HUES64 (cell line): ENCODE data around the gene SLC1A1.

Experiments used
- H3K27ac ChIP-seq: 2 replicates; pipeline ENCODE4 v1.7.0; 2013; ENCODE audit warnings: low read depth, low read length, inconsistent platforms
- H3K27me3 ChIP-seq: 2 replicates; pipeline ENCODE4 v1.6.1; 2013; ENCODE audit warnings: mild to moderate bottlenecking, low read length; ENCODE audit not compliant: insufficient read depth
- H3K36me3 ChIP-seq: 2 replicates; pipeline ENCODE4 v1.6.1; 2013; ENCODE audit warnings: mild to moderate bottlenecking, low read length; ENCODE audit not compliant: insufficient read depth
- H3K4me1 ChIP-seq: 2 replicates; pipeline ENCODE4 v1.6.1; 2013; ENCODE audit warnings: mild to moderate bottlenecking, low read length, moderate library complexity; ENCODE audit not compliant: insufficient read depth
- H3K4me3 ChIP-seq: 2 replicates; pipeline ENCODE4 v1.5.1; 2013; ENCODE audit warnings: mild to moderate bottlenecking, low read length, moderate library complexity
- H3K9ac ChIP-seq: 2 replicates; pipeline ENCODE4 v1.6.1; 2013; ENCODE audit warnings: mild to moderate bottlenecking, low read depth, low read length
- H3K9me3 ChIP-seq: 2 replicates; pipeline ENCODE4 v1.6.1; 2013; ENCODE audit warnings: low read depth, low read length; ENCODE audit not compliant: insufficient read depth
- WGBS: fragments of 150-250, 120-280 bp; methylation state at CpG from one replicate; pipeline ENCODE4 v1.1.7; 2013; ENCODE audit warnings: missing lambda C conversion rate; 5-methylcytosine and 5-hydroxymethylcytosine counted together

SLC1A1 gene

GRCh38 chr9:4576448-4576847 is 86.2 kb downstream of the SLC1A1 start:
- no peaks in the 10 kb centered on the region for H3K27me3 ChIP-seq
- no peaks in the 10 kb centered on the region for H3K9me3 ChIP-seq
- 96% methylated on average over 8 of the region's 8 CpGs for WGBS
- peaks cover 7% of the 10 kb centered on the region; the same call in 1 of the 2 replicates for H3K4me1 ChIP-seq
- H3K4me3 ChIP-seq = no peak overlapping the region
- H3K9ac ChIP-seq = no peak overlapping the region
- H3K36me3 ChIP-seq = no peaks in the 10 kb centered on the region
- no peak overlapping the region for H3K27ac ChIP-seq

GRCh38 chr9:4579001-4579400 is 88.7 kb downstream of the SLC1A1 start:
- Histone ChIP-seq H3K27ac (no peak overlapping the region), H3K4me3 (no peak overlapping the region), H3K9me3 (no peaks in the 10 kb centered on the region), H3K4me1 (peaks cover 7% of the 10 kb centered on the region; the same call in 1 of the 2 replicates), H3K9ac (no peak overlapping the region), H3K36me3 (no peaks in the 10 kb centered on the region), H3K27me3 (no peaks in the 10 kb centered on the region)
- 92% methylated on average over 2 of the region's 2 CpGs for WGBS

- Histone ChIP-seq H3K4me1 (no peaks in the 10 kb centered on the region), H3K9ac (no peak overlapping the region)
- 88% methylated on average over 2 of the region's 2 CpGs for WGBS
These were observed 90.9 kb downstream of the SLC1A1 start for GRCh38 chr9:4581035-4581760.

GRCh38 chr9:4581861-4582565 is 91.7 kb downstream of the SLC1A1 start:
- H3K9ac ChIP-seq = no peak overlapping the region
- H3K4me3 ChIP-seq = no peak overlapping the region
- no peaks in the 10 kb centered on the region for H3K9me3 ChIP-seq
- no peaks in the 10 kb centered on the region for H3K4me1 ChIP-seq
- 88% methylated on average over 1 of the region's 1 CpG for whole genome bisulfite sequencing
- no peaks in the 10 kb centered on the region for H3K36me3 ChIP-seq
- H3K27ac ChIP-seq = no peak overlapping the region
- H3K27me3 ChIP-seq = no peaks in the 10 kb centered on the region

More at GRCh38 chr9:4581035-4581760, 90.9 kb downstream of the SLC1A1 start:
- no peak overlapping the region for H3K27ac ChIP-seq
- no peaks in the 10 kb centered on the region for H3K27me3 ChIP-seq
- H3K4me3 ChIP-seq = no peak overlapping the region
- H3K9me3 ChIP-seq = no peaks in the 10 kb centered on the region
- H3K36me3 ChIP-seq = no peaks in the 10 kb centered on the region

- 95% methylated on average over 12 of the region's 12 CpGs for WGBS
- Histone ChIP-seq H3K36me3 (no peaks in the 10 kb centered on the region), H3K4me3 (no peak overlapping the region), H3K27ac (no peak overlapping the region), H3K4me1 (no peaks in the 10 kb centered on the region), H3K9me3 (no peaks in the 10 kb centered on the region), H3K9ac (no peak overlapping the region), H3K27me3 (no peaks in the 10 kb centered on the region)
These were observed 92.7 kb downstream of the SLC1A1 start for GRCh38 chr9:4583001-4583400.

- H3K9ac ChIP-seq = no peak overlapping the region
- H3K4me3 ChIP-seq = no peak overlapping the region
- no peak overlapping the region for H3K27ac ChIP-seq
- no peaks in the 10 kb centered on the region for H3K4me1 ChIP-seq
- 100% methylated on average over 1 of the region's 1 CpG for WGBS
- no peaks in the 10 kb centered on the region for H3K27me3 ChIP-seq
- H3K9me3 ChIP-seq = no peaks in the 10 kb centered on the region
- H3K36me3 ChIP-seq = no peaks in the 10 kb centered on the region
These were observed 94.4 kb downstream of the SLC1A1 start for GRCh38 chr9:4584636-4585035.

- Histone ChIP-seq H3K4me3 (no peak overlapping the region), H3K4me1 (no peaks in the 10 kb centered on the region), H3K9ac (no peak overlapping the region), H3K9me3 (no peaks in the 10 kb centered on the region), H3K27ac (no peak overlapping the region), H3K27me3 (no peaks in the 10 kb centered on the region), H3K36me3 (no peaks in the 10 kb centered on the region)
- WGBS = 90% methylated on average over 5 of the region's 5 CpGs
These were observed 94.9 kb downstream of the SLC1A1 start for GRCh38 chr9:4585135-4585534.

- Histone ChIP-seq H3K27me3 (no peaks in the 10 kb centered on the region), H3K27ac (no peak overlapping the region), H3K36me3 (no peaks in the 10 kb centered on the region), H3K9me3 (no peaks in the 10 kb centered on the region), H3K9ac (no peak overlapping the region), H3K4me3 (no peak overlapping the region), H3K4me1 (peaks cover 5% of the 10 kb centered on the region; the same call in 1 of the 2 replicates)
- 97% methylated on average over 2 of the region's 2 CpGs for WGBS
These were observed 98.5 kb downstream of the SLC1A1 start for GRCh38 chr9:4588721-4589120.

- H3K27me3 ChIP-seq = no peaks in the 10 kb centered on the region
- H3K9ac ChIP-seq = no peak overlapping the region
- H3K4me1 ChIP-seq = peaks cover 5% of the 10 kb centered on the region; the same call in 1 of the 2 replicates
- H3K4me3 ChIP-seq = no peak overlapping the region
- H3K9me3 ChIP-seq = no peaks in the 10 kb centered on the region
- WGBS = 93% methylated on average over 8 of the region's 8 CpGs
- H3K27ac ChIP-seq = no peak overlapping the region
- H3K36me3 ChIP-seq = no peaks in the 10 kb centered on the region
These were observed 100.3 kb downstream of the SLC1A1 start for GRCh38 chr9:4590430-4591122.

- WGBS = 88% methylated on average over 4 of the region's 4 CpGs
- no peak overlapping the region for H3K27ac ChIP-seq
- no peaks in the 10 kb centered on the region for H3K36me3 ChIP-seq
- H3K9ac ChIP-seq = no peak overlapping the region
- no peak overlapping the region for H3K4me3 ChIP-seq
- H3K27me3 ChIP-seq = no peaks in the 10 kb centered on the region
- peaks cover 5% of the 10 kb centered on the region; the same call in 1 of the 2 replicates for H3K4me1 ChIP-seq
- no peaks in the 10 kb centered on the region for H3K9me3 ChIP-seq
These were observed 100.8 kb downstream of the SLC1A1 start for GRCh38 chr9:4591123-4591500.

- peaks cover 5% of the 10 kb centered on the region; the same call in 1 of the 2 replicates for H3K4me1 ChIP-seq
- 85% methylated on average over 3 of the region's 3 CpGs for WGBS
- no peaks in the 10 kb centered on the region for H3K36me3 ChIP-seq
- no peak overlapping the region for H3K4me3 ChIP-seq
- no peak overlapping the region for H3K9ac ChIP-seq
- no peaks in the 10 kb centered on the region for H3K9me3 ChIP-seq
- H3K27me3 ChIP-seq = no peaks in the 10 kb centered on the region
- H3K27ac ChIP-seq = no peak overlapping the region
These were observed 102.0 kb downstream of the SLC1A1 start for GRCh38 chr9:4592295-4592694.
